Osteoblast (primary cell): ENCODE measurements around the gene MOB3C. TPM values are rescaled to one million over a fixed set of nuclear protein-coding genes. Genes with fewer than 3 reads are reported as not detected.

Experiments
- DNase-seq: peaks from one replicate; pipeline ENCODE4 v3.0.0; 2011; ENCODE audit warnings: low spot score, mixed read lengths; ENCODE audit not compliant: insufficient read length; ENCODE audit errors: missing footprints
- H2AFZ ChIP-seq: 2 replicates; pipeline ENCODE4 v1.6.0; 2011; ENCODE audit warnings: mild to moderate bottlenecking, low read length
- H3K27ac ChIP-seq: 2 replicates; pipeline ENCODE4 v1.5.1; 2011; ENCODE audit warnings: mild to moderate bottlenecking, low read depth, low read length, moderate library complexity
- H3K27me3 ChIP-seq: 2 replicates; pipeline ENCODE4 v1.6.0; 2012; ENCODE audit warnings: mild to moderate bottlenecking, control low read depth, inconsistent platforms, low read length, moderate library complexity; ENCODE audit not compliant: insufficient read depth
- H3K36me3 ChIP-seq: 2 replicates; pipeline ENCODE4 v1.5.1; 2011; ENCODE audit warnings: mild to moderate bottlenecking, low read length, control low read depth, moderate library complexity; ENCODE audit not compliant: insufficient read depth
- H3K4me1 ChIP-seq: 2 replicates; pipeline ENCODE4 v1.5.1; 2011; ENCODE audit warnings: mild to moderate bottlenecking, low read length, control low read depth, moderate library complexity; ENCODE audit not compliant: insufficient read depth
- H3K4me2 ChIP-seq: 2 replicates; pipeline ENCODE4 v1.6.0; 2011; ENCODE audit warnings: mild to moderate bottlenecking, low read length; ENCODE audit not compliant: insufficient read depth
- H3K4me3 ChIP-seq: fragments of 200-600 bp; sonication (generic); 3 replicates; pipeline ENCODE4 v1.5.1; 2012; ENCODE audit warnings: mild to moderate bottlenecking, low read length, inconsistent platforms; ENCODE audit not compliant: insufficient read depth
- H3K79me2 ChIP-seq: 2 replicates; pipeline ENCODE4 v1.6.0; 2012; ENCODE audit warnings: mild to moderate bottlenecking, low read length, control low read depth, inconsistent platforms; ENCODE audit not compliant: insufficient read depth
- H3K9me3 ChIP-seq: 2 replicates; pipeline ENCODE4 v1.5.1; 2011; ENCODE audit warnings: low read depth, low read length, control low read depth
- H4K20me1 ChIP-seq: 2 replicates; pipeline ENCODE4 v1.6.0; 2012; ENCODE audit warnings: mild to moderate bottlenecking, low read length, control low read depth; ENCODE audit not compliant: insufficient read depth
- total RNA-seq: library from RNA; depleted of rRNA; stranded (reverse); fragments of >200 nt; gene quantifications from 2 replicates; pipeline ENCODE4 v1.2.3, GENCODE V29; 2012
- TF ChIP-seq, protein P1 (sequence below): IDR thresholded peaks from 2 replicates; pipeline ENCODE4 v1.5.1; 2011; ENCODE audit warnings: mild to moderate bottlenecking, low read depth, low read length, moderate library complexity; ENCODE audit errors: extremely low read depth

MOB3C gene
- total RNA-seq, 1 donor: 8.7 TPM

DNA sequence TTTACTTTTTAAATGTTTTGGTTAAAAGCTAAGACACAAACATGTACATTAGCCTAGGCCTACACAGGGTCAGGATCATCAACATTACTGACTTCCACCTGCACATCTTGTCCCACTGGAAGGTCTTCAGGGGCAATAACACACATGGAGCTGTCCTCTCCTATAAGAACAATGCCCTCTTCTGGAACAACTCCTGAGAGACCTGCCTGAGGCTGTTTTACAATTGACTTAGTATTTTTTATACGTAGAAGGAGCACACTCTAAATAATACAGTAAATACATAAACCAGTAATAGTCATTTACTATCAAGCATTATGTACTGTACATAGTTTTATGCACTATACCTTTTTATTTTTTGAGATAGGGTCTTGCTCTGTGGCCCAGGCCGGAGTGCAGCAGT is 14.1 kb upstream of the MOB3C start:
- Histone ChIP-seq H3K79me2 (no peaks in the 10 kb centered on the region), H3K36me3 (peaks cover 25% of the 10 kb centered on the region), H2AFZ (no peak overlapping the region), H3K4me2 (no peak overlapping the region), H3K4me3 (no peak overlapping the region), H3K27me3 (no peaks in the 10 kb centered on the region), H3K4me1 (no peaks in the 10 kb centered on the region), H4K20me1 (no peaks in the 10 kb centered on the region), H3K27ac (no peak overlapping the region), H3K9me3 (no peaks in the 10 kb centered on the region)
- TF ChIP-seq, protein P1, sequence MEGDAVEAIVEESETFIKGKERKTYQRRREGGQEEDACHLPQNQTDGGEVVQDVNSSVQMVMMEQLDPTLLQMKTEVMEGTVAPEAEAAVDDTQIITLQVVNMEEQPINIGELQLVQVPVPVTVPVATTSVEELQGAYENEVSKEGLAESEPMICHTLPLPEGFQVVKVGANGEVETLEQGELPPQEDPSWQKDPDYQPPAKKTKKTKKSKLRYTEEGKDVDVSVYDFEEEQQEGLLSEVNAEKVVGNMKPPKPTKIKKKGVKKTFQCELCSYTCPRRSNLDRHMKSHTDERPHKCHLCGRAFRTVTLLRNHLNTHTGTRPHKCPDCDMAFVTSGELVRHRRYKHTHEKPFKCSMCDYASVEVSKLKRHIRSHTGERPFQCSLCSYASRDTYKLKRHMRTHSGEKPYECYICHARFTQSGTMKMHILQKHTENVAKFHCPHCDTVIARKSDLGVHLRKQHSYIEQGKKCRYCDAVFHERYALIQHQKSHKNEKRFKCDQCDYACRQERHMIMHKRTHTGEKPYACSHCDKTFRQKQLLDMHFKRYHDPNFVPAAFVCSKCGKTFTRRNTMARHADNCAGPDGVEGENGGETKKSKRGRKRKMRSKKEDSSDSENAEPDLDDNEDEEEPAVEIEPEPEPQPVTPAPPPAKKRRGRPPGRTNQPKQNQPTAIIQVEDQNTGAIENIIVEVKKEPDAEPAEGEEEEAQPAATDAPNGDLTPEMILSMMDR: no peak
- peak; percentile 50 for DNase-seq

DNA sequence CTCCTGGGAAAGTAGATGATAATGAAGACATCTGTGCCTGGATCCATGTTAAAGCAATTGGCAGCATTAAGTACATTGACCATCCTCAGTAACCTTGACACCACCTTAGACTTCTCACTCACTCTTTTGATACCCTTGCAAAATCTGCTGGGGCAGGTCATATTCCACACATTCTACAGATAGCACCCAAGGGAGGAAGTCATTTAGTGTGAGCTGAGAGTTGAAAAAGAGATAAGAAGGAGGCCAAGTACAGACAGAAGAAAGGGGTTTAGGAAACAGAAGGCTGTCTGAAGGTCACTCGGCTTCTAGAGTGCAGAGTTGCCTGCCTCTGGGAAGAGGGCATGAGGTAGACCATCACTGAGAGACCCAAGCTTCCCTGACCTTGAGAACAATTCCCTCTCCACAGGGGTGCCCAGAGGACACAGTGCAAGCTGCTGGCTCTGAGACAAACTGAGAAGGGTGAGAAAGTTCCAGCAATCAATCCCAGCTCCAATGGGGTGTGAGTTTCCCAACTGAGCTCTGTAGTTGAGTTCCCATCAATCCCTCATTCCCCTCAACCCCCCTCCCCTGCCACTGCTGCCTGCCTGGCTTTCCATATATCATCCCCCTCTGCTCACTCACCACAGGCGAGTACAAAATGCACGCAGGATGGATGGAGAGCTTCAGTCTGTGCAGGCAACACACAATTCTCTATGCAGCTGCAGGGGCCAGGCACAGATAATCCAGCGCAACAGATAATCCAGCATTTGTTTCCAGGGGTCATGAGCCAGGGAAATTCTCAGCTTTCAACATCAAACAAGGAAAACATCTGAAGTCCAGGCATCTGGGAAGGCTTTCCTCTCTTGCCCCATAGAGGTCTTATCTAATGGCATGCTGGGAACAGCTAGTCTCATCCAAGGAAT is 7.4 kb upstream of the MOB3C start:
- DNase-seq: no peak
- TF ChIP-seq, protein P1: no peak
- no peak overlapping the region for H3K4me2 ChIP-seq

DNA sequence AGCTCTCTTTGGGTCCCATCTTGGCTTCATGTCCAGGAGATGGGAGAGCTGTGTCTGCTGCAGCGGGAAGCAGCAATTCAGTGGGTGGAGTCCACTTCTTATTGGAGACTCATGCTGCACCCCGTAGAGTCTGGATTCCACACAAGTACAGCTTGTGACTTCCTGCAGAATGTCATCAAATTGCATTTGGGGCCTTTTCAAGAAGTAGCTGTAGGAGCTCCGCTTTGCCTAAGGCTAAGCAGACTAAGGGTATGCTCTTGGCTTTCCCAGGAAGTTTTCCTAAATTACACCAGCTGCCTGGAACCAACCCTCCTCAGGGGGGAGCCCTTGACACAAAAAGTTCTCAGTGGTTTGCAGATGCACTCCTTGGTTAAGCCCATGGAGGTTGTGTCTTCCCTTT is 5.7 kb upstream of the MOB3C start:
- DNase-seq: peak; percentile 78
- Histone ChIP-seq H3K4me3 (no peak overlapping the region), H3K27ac (no peak overlapping the region), H3K36me3 (no peaks in the 10 kb centered on the region), H3K4me1 (peaks cover 14% of the 10 kb centered on the region), H3K4me2 (no peak overlapping the region), H2AFZ (no peak overlapping the region), H3K9me3 (no peaks in the 10 kb centered on the region), H3K27me3 (no peaks in the 10 kb centered on the region), H3K79me2 (no peaks in the 10 kb centered on the region), H4K20me1 (no peaks in the 10 kb centered on the region)
- TF ChIP-seq, protein P1: peak; percentile 49

More for the DNA sequence above, 7.4 kb upstream of the MOB3C start:
- Histone ChIP-seq H3K36me3 (no peaks in the 10 kb centered on the region), H3K9me3 (no peaks in the 10 kb centered on the region), H4K20me1 (no peaks in the 10 kb centered on the region), H3K79me2 (no peaks in the 10 kb centered on the region), H2AFZ (no peak overlapping the region), H3K4me1 (peaks cover 14% of the 10 kb centered on the region), H3K27ac (no peak overlapping the region), H3K4me3 (no peak overlapping the region), H3K27me3 (no peaks in the 10 kb centered on the region)

DNA sequence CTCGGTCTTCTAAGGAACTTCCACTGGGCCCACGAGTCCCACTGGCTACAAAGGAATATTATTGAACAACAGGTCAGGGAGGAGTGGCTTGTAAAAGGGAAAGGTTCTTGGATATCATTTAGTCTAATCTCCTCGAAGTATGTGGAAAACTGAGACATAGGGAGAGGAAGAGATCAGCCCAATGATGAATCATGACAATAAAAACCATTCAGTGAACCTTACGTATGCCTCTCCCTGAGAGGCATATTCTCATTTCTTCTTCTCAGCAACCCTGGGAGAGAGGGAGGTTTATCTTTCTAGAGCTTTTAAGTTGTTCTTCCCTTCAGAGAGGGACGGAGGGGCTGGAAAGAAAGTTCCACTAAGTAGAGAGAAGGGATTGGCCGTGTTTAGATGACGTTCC is 5.3 kb upstream of the MOB3C start:
- Histone ChIP-seq H3K27ac (no peak overlapping the region), H3K4me2 (no peak overlapping the region), H3K36me3 (no peaks in the 10 kb centered on the region), H3K79me2 (no peaks in the 10 kb centered on the region), H3K27me3 (no peaks in the 10 kb centered on the region), H3K4me1 (peaks cover 19% of the 10 kb centered on the region), H3K9me3 (no peaks in the 10 kb centered on the region), H2AFZ (no peak overlapping the region), H3K4me3 (no peak overlapping the region), H4K20me1 (no peaks in the 10 kb centered on the region)
- TF ChIP-seq, protein P1: no peak
- peak; percentile 78 for DNase-seq
